Fibroblast of pulmonary artery (primary cell): Measurements from ENCODE around the gene SLC17A3.

Source experiments
- DNase-seq: peaks from one replicate; pipeline ENCODE4 v3.0.0-alpha.2; 2010; ENCODE audit warnings: low read depth
- H3K4me3 ChIP-seq: replicated peaks from 2 replicates; pipeline ENCODE4 v1.5.1; 2011; ENCODE audit warnings: low read depth, mild to moderate bottlenecking, control low read depth, low read length, moderate library complexity
- TF ChIP-seq, protein P1 (sequence below): IDR thresholded peaks from 2 replicates; pipeline ENCODE4 v1.5.1; 2011; ENCODE audit warnings: mild to moderate bottlenecking, control low read depth, low read length, inconsistent platforms; ENCODE audit errors: missing control alignments

SLC17A3 gene

DNA sequence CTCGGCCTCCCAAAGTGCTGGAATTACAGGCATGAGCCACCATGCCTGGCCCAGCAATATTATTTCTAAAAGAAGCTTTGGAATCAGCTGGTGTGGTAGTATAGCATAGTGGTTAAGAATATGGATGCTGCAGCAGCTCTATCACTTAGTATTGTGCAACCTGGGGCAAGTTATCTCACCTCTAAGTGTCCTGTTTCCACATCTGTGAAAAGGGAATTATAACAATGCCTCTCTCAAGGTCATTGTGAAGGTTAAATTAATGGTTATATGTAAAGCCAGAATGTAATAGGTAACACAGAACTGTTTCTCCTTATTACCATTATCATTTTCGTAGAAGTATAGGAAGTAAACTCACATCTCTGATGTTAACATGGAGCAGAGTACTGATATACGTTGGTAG, 42.3 kb upstream of the SLC17A3 start:
- no peak for DNase-seq
- H3K4me3 ChIP-seq, result no peak overlapping the region
- TF ChIP-seq, protein P1, sequence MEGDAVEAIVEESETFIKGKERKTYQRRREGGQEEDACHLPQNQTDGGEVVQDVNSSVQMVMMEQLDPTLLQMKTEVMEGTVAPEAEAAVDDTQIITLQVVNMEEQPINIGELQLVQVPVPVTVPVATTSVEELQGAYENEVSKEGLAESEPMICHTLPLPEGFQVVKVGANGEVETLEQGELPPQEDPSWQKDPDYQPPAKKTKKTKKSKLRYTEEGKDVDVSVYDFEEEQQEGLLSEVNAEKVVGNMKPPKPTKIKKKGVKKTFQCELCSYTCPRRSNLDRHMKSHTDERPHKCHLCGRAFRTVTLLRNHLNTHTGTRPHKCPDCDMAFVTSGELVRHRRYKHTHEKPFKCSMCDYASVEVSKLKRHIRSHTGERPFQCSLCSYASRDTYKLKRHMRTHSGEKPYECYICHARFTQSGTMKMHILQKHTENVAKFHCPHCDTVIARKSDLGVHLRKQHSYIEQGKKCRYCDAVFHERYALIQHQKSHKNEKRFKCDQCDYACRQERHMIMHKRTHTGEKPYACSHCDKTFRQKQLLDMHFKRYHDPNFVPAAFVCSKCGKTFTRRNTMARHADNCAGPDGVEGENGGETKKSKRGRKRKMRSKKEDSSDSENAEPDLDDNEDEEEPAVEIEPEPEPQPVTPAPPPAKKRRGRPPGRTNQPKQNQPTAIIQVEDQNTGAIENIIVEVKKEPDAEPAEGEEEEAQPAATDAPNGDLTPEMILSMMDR, result no peak

DNA sequence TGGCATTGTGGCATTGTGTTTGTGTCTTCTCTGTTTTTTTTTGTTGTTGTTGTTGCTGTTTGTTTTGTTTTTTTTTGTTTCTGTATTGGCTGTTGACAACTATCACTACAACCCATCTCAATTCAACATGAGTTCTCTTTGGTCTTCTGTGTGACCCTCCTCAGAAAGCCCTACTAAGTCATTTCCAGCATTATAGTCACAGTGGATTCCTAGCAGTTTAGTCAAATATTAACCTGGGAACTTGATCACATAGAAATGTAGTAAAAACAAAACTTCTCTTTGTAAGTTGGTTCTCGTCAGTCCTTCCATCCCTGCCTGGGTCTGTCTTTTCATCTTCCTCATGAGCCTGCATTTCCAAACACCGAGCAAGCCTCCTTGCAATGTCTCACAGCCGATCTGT, 39.7 kb upstream of the SLC17A3 start:
- TF ChIP-seq, protein P1, result no peak
- no peak overlapping the region for H3K4me3 ChIP-seq
- DNase-seq, result no peak

DNA sequence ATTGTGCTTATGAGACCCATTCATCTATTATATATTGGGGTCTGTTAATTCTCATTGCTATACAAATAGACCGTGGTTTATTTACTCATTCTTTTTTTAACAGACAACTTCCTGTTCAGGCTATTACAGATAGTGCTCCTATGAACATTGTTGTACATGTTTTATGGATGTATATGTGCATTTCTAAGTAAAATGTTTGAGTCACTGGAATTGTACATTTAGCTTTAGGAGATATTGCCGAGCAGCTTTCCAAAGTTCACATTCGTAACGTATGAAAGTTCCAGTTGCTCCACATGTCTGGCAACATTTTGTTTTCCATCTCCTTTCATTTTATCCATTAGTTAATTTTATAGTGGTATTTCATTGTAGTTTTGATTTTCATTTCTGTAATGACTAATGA, 37.3 kb upstream of the SLC17A3 start:
- H3K4me3 ChIP-seq, result no peak overlapping the region
- TF ChIP-seq, protein P1, result no peak
- DNase-seq, result no peak

DNA sequence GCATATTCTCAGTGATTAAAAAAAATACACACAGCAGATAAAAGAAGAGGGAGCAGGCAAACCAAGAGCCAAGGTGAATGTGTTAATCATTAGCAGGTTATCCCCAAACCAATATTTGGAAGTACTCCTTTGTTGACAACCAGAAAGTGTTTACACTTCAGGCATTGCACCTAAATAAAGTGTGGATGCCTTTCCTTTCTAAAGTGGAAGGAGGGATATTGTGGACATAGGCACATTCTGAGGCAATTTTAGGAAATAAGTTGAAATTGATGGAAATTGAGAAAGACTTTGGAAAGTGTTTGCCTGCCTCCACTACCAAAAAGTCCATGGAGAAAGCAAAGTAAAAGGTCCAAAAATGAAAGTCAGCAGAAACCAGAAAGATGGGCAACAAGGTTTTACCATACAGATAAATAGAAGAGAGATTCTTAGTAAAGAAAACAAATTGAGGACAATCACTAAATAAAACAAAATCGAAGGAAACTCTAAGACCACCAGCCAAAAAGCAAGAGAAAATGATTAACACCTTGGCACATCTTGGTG, 33.5 kb upstream of the SLC17A3 start:
- H3K4me3 ChIP-seq, result no peak overlapping the region
- DNase-seq, result no peak
- TF ChIP-seq, protein P1, result no peak

DNA sequence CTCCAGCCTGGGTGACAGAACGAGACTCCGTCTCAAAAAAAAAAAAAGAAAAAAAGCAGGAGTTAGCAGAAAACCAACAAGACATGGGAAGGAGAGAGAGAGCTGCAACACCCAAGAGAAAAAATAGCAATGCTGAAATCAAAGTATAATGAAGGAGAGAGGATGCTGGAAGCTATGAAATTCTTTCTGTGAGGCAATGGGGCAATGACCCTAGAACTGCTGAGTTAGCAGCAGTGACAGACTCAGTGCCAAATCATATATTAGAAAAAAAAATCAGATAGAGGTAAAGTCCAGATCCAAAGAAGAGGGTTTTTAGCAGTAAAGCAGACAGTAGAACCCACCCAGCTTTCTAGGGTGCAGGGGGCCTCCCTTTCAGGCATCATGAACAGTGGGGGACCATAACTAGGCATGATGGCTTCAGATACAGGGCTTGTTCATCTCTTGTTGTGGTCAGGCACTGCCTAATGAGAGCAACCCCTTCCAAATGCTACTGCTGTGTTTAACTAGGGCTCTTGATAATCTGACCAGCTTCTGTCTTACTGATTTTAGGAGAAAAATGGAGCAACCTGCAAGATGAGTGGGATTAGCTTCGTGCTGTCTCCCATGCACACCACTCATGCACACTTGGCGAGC, 29.5 kb upstream of the SLC17A3 start:
- TF ChIP-seq, protein P1, result no peak
- no peak for DNase-seq
- no peak overlapping the region for H3K4me3 ChIP-seq

DNA sequence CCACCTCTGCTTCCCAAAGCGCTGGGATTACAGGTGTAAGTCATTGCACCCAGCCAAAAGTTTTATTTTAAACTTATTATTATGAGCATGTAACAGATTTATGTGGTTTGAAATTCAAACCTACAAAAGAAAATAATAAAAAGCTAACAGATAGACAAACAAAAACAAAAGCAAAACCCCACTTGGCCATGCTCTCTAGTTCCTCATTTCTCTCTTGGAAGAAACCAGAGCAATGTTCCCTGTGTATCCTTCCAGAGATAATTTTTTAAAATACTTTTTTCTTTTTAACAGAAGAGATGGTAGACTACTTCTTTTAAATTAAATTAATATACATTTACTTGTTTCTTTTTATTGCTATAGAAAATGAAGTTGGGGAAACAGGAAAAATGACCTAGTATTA, 28.0 kb upstream of the SLC17A3 start:
- DNase-seq, result no peak
- H3K4me3 ChIP-seq, result no peak overlapping the region
- TF ChIP-seq, protein P1, result no peak

DNA sequence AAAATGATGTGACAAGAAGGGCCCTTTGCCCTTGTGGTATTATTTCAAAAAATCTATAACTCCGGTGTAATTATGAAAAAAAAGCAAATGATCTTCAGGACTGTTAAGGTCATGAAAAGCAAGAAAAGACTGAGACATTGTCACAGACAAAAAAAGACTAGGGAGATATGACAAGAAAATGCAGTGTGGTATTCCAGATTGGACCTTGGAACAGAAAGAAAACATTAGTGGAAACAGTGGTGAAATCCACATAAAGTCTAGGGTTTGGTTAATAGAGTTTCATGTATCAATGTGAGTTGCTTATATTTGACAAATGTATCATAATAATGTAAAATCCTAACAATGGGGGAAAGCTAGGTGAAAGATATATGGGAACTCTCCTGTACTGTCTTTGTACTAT, 26.8 kb upstream of the SLC17A3 start:
- TF ChIP-seq, protein P1, result no peak

More for the DNA sequence above, 26.8 kb upstream of the SLC17A3 start:
- no peak overlapping the region for H3K4me3 ChIP-seq
- DNase-seq, result no peak
